ENCODE data around the gene MRRF.

The MRRF gene

GRCh38 chr9:122218071-122218934 is 46.4 kb upstream of the MRRF start:
- Mint-ChIP-seq H3K36me3 (ENCODE audit: low read depth) (no peaks in the 10 kb centered on the region), H3K27me3 (ENCODE audit: low read depth, poor library complexity) (no peaks in the 10 kb centered on the region), H3K4me3 (peak overlapping the region; percentile 48), H3K27ac (no peak overlapping the region), H3K4me1 (peaks cover 26% of the 10 kb centered on the region), H3K9me3 (peaks cover 7% of the 10 kb centered on the region)
- TF ChIP-seq CTCF (IDR thresholded peaks at IDR 0.05) = no peak
- DNase-seq = no peak

GRCh38 chr9:122218935-122219855 is 45.5 kb upstream of the MRRF start:
- peaks cover 26% of the 10 kb centered on the region for H3K4me1 Mint-ChIP-seq
- TF ChIP-seq CTCF (IDR thresholded peaks at IDR 0.05) = no peak
- H3K27me3 Mint-ChIP-seq (ENCODE audit: low read depth, poor library complexity) = no peaks in the 10 kb centered on the region
- H3K9me3 Mint-ChIP-seq = peaks cover 7% of the 10 kb centered on the region
- H3K4me3 Mint-ChIP-seq = peak overlapping the region; percentile 48
- no peak overlapping the region for H3K27ac Mint-ChIP-seq
- DNase-seq = peak; percentile 46
- H3K36me3 Mint-ChIP-seq (ENCODE audit: low read depth) = no peaks in the 10 kb centered on the region

- DNase-seq = peak; percentile 59
- H3K4me3 Mint-ChIP-seq = peak overlapping the region; percentile 48
- H3K27me3 Mint-ChIP-seq (ENCODE audit: low read depth, poor library complexity) = no peaks in the 10 kb centered on the region
- no peaks in the 10 kb centered on the region for H3K36me3 Mint-ChIP-seq (ENCODE audit: low read depth)
- TF ChIP-seq CTCF (IDR thresholded peaks at IDR 0.05) = no peak
- H3K27ac Mint-ChIP-seq = no peak overlapping the region
- H3K9me3 Mint-ChIP-seq = peaks cover 7% of the 10 kb centered on the region
- H3K4me1 Mint-ChIP-seq = peaks cover 34% of the 10 kb centered on the region
Measured at GRCh38 chr9:122219856-122220672, 44.6 kb upstream of the MRRF start.

- no peaks in the 10 kb centered on the region for H3K36me3 Mint-ChIP-seq (ENCODE audit: low read depth)
- no peaks in the 10 kb centered on the region for H3K27me3 Mint-ChIP-seq (ENCODE audit: low read depth, poor library complexity)
- no peak for DNase-seq
- H3K9me3 Mint-ChIP-seq = peaks cover 7% of the 10 kb centered on the region
- no peak for TF ChIP-seq CTCF (IDR thresholded peaks at IDR 0.05)
- H3K27ac Mint-ChIP-seq = no peak overlapping the region
- H3K4me1 Mint-ChIP-seq = peaks cover 41% of the 10 kb centered on the region
- no peak overlapping the region for H3K4me3 Mint-ChIP-seq
Measured at GRCh38 chr9:122220673-122221182, 44.0 kb upstream of the MRRF start.

- peak; percentile 42 for DNase-seq
- no peak overlapping the region for H3K27ac Mint-ChIP-seq
- H3K36me3 Mint-ChIP-seq (ENCODE audit: low read depth) = no peaks in the 10 kb centered on the region
Measured at GRCh38 chr9:122221183-122221811, 43.4 kb upstream of the MRRF start.

More at GRCh38 chr9:122221183-122221811, 43.4 kb upstream of the MRRF start:
- peaks cover 46% of the 10 kb centered on the region for H3K4me1 Mint-ChIP-seq
- H3K27me3 Mint-ChIP-seq (ENCODE audit: low read depth, poor library complexity) = no peaks in the 10 kb centered on the region
- no peak overlapping the region for H3K4me3 Mint-ChIP-seq
- TF ChIP-seq CTCF (IDR thresholded peaks at IDR 0.05) = no peak
- H3K9me3 Mint-ChIP-seq = peaks cover 5% of the 10 kb centered on the region

Data from nephron progenitor cell (in vitro differentiated cells).